AG04450 (cell line): ENCODE data around the gene PLPP3. TPM values are rescaled to one million over a fixed set of nuclear protein-coding genes. Genes with fewer than 3 reads are reported as not detected.

ENCODE experiments used
- CTCF ChIA-PET: fragments of 300-600, 350-600 bp; formaldehyde crosslinking; extraction: SDS; loops from one replicate; lab custom pipeline; 2022; ENCODE audit warnings: antibody characterized with exemption, inconsistent platforms; lab: Charles Lee
- POLR2A ChIA-PET: fragments of 350-600 bp; formaldehyde crosslinking; extraction: SDS; loops from one replicate; lab custom pipeline; 2021; ENCODE audit warnings: antibody characterized with exemption, inconsistent platforms; lab: Yijun Ruan, JAX
- DNase-seq: peaks from one replicate; pipeline ENCODE4 v3.0.0-alpha.2; 2011; ENCODE audit warnings: low read depth, low spot score
- H3K27ac ChIP-seq: one replicate; pipeline ENCODE4 v1.5.1; 2012; ENCODE audit warnings: low read depth, low read length, control low read depth
- H3K27me3 ChIP-seq: one replicate; pipeline ENCODE4 v1.6.0; 2012; ENCODE audit warnings: low read length; ENCODE audit not compliant: control insufficient read depth, insufficient read depth
- H3K4me3 ChIP-seq: 2 replicates; pipeline ENCODE4 v1.5.1; 2011; ENCODE audit warnings: mild to moderate bottlenecking, low read depth, low read length, control low read depth
- H3K9me3 ChIP-seq: 2 replicates; pipeline ENCODE4 v1.5.1; 2012; ENCODE audit warnings: low read length; ENCODE audit not compliant: control insufficient read depth, insufficient read depth
- CTCF ChIP-seq: IDR thresholded peaks from 2 replicates; pipeline ENCODE4 v1.5.1; 2011; ENCODE audit warnings: low read depth, low read length, control low read depth, inconsistent platforms
- polyA plus RNA-seq: library from polyadenylated mRNA; depleted of rRNA; stranded (reverse); fragments of >200 nt; gene quantifications from 2 replicates; pipeline ENCODE4 v1.2.3, GENCODE V29; 2011

PLPP3 gene
- polyA plus RNA-seq, 1 experiment: 210 TPM

- Histone ChIP-seq H3K4me3 (no peak overlapping the region), H3K9me3 (no peaks in the 10 kb centered on the region), H3K27ac (no peak overlapping the region), H3K27me3 (no peaks in the 10 kb centered on the region)
- ChIA-PET POLR2A (interaction anchor here (0.6 kb wide), 2 partner anchors 15 to 544 kb away, joined by 3 to 9 read pairs; no protein-coding TSS in a partner anchor), CTCF (interaction anchor here (0.6 to 0.9 kb wide), 2 partner anchors 175 to 271 kb away, joined by 3 read pairs; no protein-coding TSS in a partner anchor)
- no peak for DNase-seq
- TF ChIP-seq CTCF: no peak
These were observed 29.1 kb downstream of the PLPP3 start for GRCh38 chr1:56550138-56550858.

- CTCF ChIA-PET: interaction anchor here (1.3 kb wide), 1 partner anchor 273 kb away, joined by 3 read pairs; no protein-coding TSS in a partner anchor
- no peak overlapping the region for H3K27ac ChIP-seq
These were observed 30.8 kb downstream of the PLPP3 start for GRCh38 chr1:56548571-56548970.

GRCh38 chr1:56547977-56548376 is 31.4 kb downstream of the PLPP3 start:
- DNase-seq: no peak
- H3K4me3 ChIP-seq: no peak overlapping the region
- no peak for TF ChIP-seq CTCF
- no peaks in the 10 kb centered on the region for H3K27me3 ChIP-seq
- ChIA-PET CTCF (interaction anchor here (1.3 kb wide), 1 partner anchor 273 kb away, joined by 3 read pairs; no protein-coding TSS in a partner anchor), POLR2A (no interaction called here)
- no peak overlapping the region for H3K27ac ChIP-seq
- H3K9me3 ChIP-seq: no peaks in the 10 kb centered on the region

More at GRCh38 chr1:56548571-56548970, 30.8 kb downstream of the PLPP3 start:
- H3K9me3 ChIP-seq: no peaks in the 10 kb centered on the region
- POLR2A ChIA-PET: no interaction called here
- no peaks in the 10 kb centered on the region for H3K27me3 ChIP-seq
- TF ChIP-seq CTCF: no peak
- H3K4me3 ChIP-seq: no peak overlapping the region
- no peak for DNase-seq

- H3K27ac ChIP-seq: no peak overlapping the region
- ChIA-PET CTCF (interaction anchor here (1.3 kb wide), 1 partner anchor 274 kb away, joined by 3 read pairs; no protein-coding TSS in a partner anchor), POLR2A (no interaction called here)
These were observed 31.9 kb downstream of the PLPP3 start for GRCh38 chr1:56547473-56547872.

More at GRCh38 chr1:56547473-56547872, 31.9 kb downstream of the PLPP3 start:
- Histone ChIP-seq H3K27me3 (no peaks in the 10 kb centered on the region), H3K4me3 (no peak overlapping the region), H3K9me3 (no peaks in the 10 kb centered on the region)
- TF ChIP-seq CTCF: no peak
- DNase-seq: no peak
